Activated CD8-positive, alpha-beta memory T cell treated with anti-CD3 and anti-CD28 coated beads for 1 hour (primary cell): ENCODE measurements around the gene WBP2.

Experiments
- DNase-seq, 2 donors: peaks; one replicate each; pipeline ENCODE4 v3.0.0-alpha.2; 2020; ENCODE audit warnings: low read depth in 1 of 2; ENCODE audit errors: extremely low read depth in 1 of 2

WBP2 gene

GRCh38 chr17:75831032-75831571 is 24.0 kb downstream of the WBP2 start:
- DNase-seq: no peak

GRCh38 chr17:75830164-75831031 is 24.7 kb downstream of the WBP2 start:
- DNase-seq: no peak

- no peak for DNase-seq
These were observed 25.4 kb downstream of the WBP2 start for GRCh38 chr17:75829747-75830146.

GRCh38 chr17:75828741-75829140 is 26.4 kb downstream of the WBP2 start:
- DNase-seq: no peak

GRCh38 chr17:75828076-75828400 is 27.1 kb downstream of the WBP2 start:
- DNase-seq: no peak

- DNase-seq: peak; percentile 38 to 55
These were observed 27.6 kb downstream of the WBP2 start for GRCh38 chr17:75827308-75828075.

GRCh38 chr17:75826561-75827307 is 28.4 kb downstream of the WBP2 start:
- no peak for DNase-seq

- no peak for DNase-seq
These were observed 29.3 kb downstream of the WBP2 start for GRCh38 chr17:75825748-75826370.

- DNase-seq: no peak
These were observed 30.0 kb downstream of the WBP2 start for GRCh38 chr17:75825149-75825552.

GRCh38 chr17:75824666-75825065 is 30.5 kb downstream of the WBP2 start:
- no peak for DNase-seq

GRCh38 chr17:75824050-75824552 is 31.0 kb downstream of the WBP2 start:
- no peak for DNase-seq

- DNase-seq: no peak
These were observed 31.7 kb downstream of the WBP2 start for GRCh38 chr17:75823257-75824041.

GRCh38 chr17:75822800-75823166 is 32.4 kb downstream of the WBP2 start:
- DNase-seq: no peak

GRCh38 chr17:75822119-75822799 is 32.9 kb downstream of the WBP2 start:
- no peak for DNase-seq

GRCh38 chr17:75821552-75821951 is 33.6 kb downstream of the WBP2 start:
- no peak for DNase-seq

- no peak for DNase-seq
These were observed 34.7 kb downstream of the WBP2 start for GRCh38 chr17:75820094-75821080.

GRCh38 chr17:75819678-75820077 is 35.5 kb downstream of the WBP2 start:
- DNase-seq: no peak

- no peak for DNase-seq
These were observed 36.0 kb downstream of the WBP2 start for GRCh38 chr17:75819116-75819515.
